K562 (cell line): Measurements from ENCODE around the gene ZNF177. TPM values are rescaled to one million over a fixed set of nuclear protein-coding genes. Genes with fewer than 3 reads are reported as not detected.

Experiments
- ATF1 ChIP-seq, 2 experiments: fragments of 450-650 bp in 1 of 2; IDR thresholded peaks; 2 replicates each; pipeline ENCODE4 v1.6.1; 2016; ENCODE audit warnings: missing compliant biosample characterization in 1 of 2, missing genetic modification characterization in 1 of 2
- E2F6 ChIP-seq, 2 experiments: IDR thresholded peaks; 2 replicates each; pipeline ENCODE4 v1.6.1; 2011; ENCODE audit warnings: borderline replicate concordance in 1 of 2, control low read depth in 1 of 2, low read depth in 1 of 2, low read length in 1 of 2, mild to moderate bottlenecking in 1 of 2, mixed read lengths in 1 of 2, moderate library complexity in 1 of 2; ENCODE audit not compliant: insufficient read depth in 1 of 2, insufficient read length in 1 of 2, poor library complexity in 1 of 2, severe bottlenecking in 1 of 2; ENCODE audit errors: extremely low read depth in 1 of 2
- FOXO4 ChIP-seq: fragments of 450-650 bp; formaldehyde crosslinking; IDR thresholded peaks from 2 replicates; pipeline ENCODE4 v1.4.0; 2020; ENCODE audit warnings: mild to moderate bottlenecking, moderate library complexity
- HDAC2 ChIP-seq: fragments of 450-650 bp; IDR thresholded peaks from 2 replicates; pipeline ENCODE4 v1.6.1; 2016; ENCODE audit warnings: mild to moderate bottlenecking
- HDAC6 ChIP-seq: IDR thresholded peaks from 2 replicates; pipeline ENCODE4 v1.6.1; 2012; ENCODE audit warnings: low read depth, mild to moderate bottlenecking, control low read depth, inconsistent platforms, low read length, moderate library complexity
- HLTF ChIP-seq: fragments of 450-650 bp; IDR thresholded peaks from 2 replicates; pipeline ENCODE4 v1.6.1; 2016
- KAT2B ChIP-seq: IDR thresholded peaks from one replicate; pipeline ENCODE4 v1.6.1; 2012; ENCODE audit warnings: low read depth, mild to moderate bottlenecking, control low read depth, inconsistent platforms, low read length, moderate library complexity
- MIER1 ChIP-seq: fragments of 450-650 bp; IDR thresholded peaks from 2 replicates; pipeline ENCODE4 v1.6.1; 2016; ENCODE audit warnings: antibody characterized with exemption, mild to moderate bottlenecking, low read depth
- MXD1 ChIP-seq: fragments of 250-450 bp; sonication (Bioruptor Pico); IDR thresholded peaks from 2 replicates; pipeline ENCODE4 v1.8.0; 2021; ENCODE audit warnings: borderline replicate concordance, mild to moderate bottlenecking, moderate library complexity; ENCODE audit not compliant: poor library complexity, severe bottlenecking
- NR2C2 ChIP-seq, 2 experiments: fragments of 200-800 bp in 1 of 2; sonication (Bioruptor generic) in 1 of 2; sonication (generic) in 1 of 2; formaldehyde crosslinking in 1 of 2; IDR thresholded peaks; 2 replicates each; pipeline versions ENCODE4 v1.6.1 to v1.8.0; 2016 to 2022; ENCODE audit warnings: mild to moderate bottlenecking in 1 of 2, missing compliant biosample characterization in 1 of 2, missing genetic modification characterization in 1 of 2, missing genetic modification reagents in 1 of 2
- PRMT5 ChIP-seq: sonication (generic); formaldehyde crosslinking; IDR thresholded peaks from 2 replicates; pipeline ENCODE4 v1.5.0; 2020; ENCODE audit warnings: missing genetic modification reagents
- RAD21 ChIP-seq, 2 experiments: fragments of 250-450 bp in 1 of 2; fragments of 450-650 bp in 1 of 2; sonication (Bioruptor Pico) in 1 of 2; formaldehyde crosslinking in 1 of 2; IDR thresholded peaks in 1 of 2; conservative IDR thresholded peaks in 1 of 2; 2 replicates each; pipeline versions ENCODE4 v1.4.0 to v1.8.0; 2020 to 2022; ENCODE audit warnings: mild to moderate bottlenecking in 2 of 2, moderate library complexity in 1 of 2
- STAG1 ChIP-seq: sonication (generic); formaldehyde crosslinking; IDR thresholded peaks from 2 replicates; pipeline ENCODE4 v1.5.0; 2020; ENCODE audit warnings: missing genetic modification reagents, borderline replicate concordance
- SUPT5H ChIP-seq: fragments of 450-650 bp; IDR thresholded peaks from 2 replicates; pipeline ENCODE4 v1.6.1; 2016
- ZBTB1 ChIP-seq: sonication (generic); formaldehyde crosslinking; IDR thresholded peaks from 2 replicates; pipeline ENCODE4 v1.8.1; 2023; ENCODE audit warnings: missing genetic modification reagents, low read depth, mild to moderate bottlenecking, borderline replicate concordance
- ZHX1 ChIP-seq: fragments of 150-350 bp; conservative IDR thresholded peaks from 2 replicates; pipeline ENCODE4 v1.6.1; 2014; ENCODE audit warnings: low read length
- ZNF175 ChIP-seq: fragments of 200-800 bp; sonication (Bioruptor generic); IDR thresholded peaks from 2 replicates; pipeline ENCODE4 v1.6.1; 2016; ENCODE audit warnings: low read depth, mild to moderate bottlenecking, missing genetic modification characterization, missing compliant biosample characterization
- ZNF253 ChIP-seq: fragments of 250-450 bp; sonication (Bioruptor Pico); conservative IDR thresholded peaks from 2 replicates; pipeline ENCODE4 v1.6.1; 2021; ENCODE audit warnings: mild to moderate bottlenecking
- ZNF511 ChIP-seq: sonication (generic); formaldehyde crosslinking; IDR thresholded peaks from 2 replicates; pipeline ENCODE4 v1.8.0; 2022; ENCODE audit warnings: mild to moderate bottlenecking, missing genetic modification reagents
- polyA plus RNA-seq, 8 experiments: library from polyadenylated mRNA; depleted of rRNA in 4 of 8; stranded (reverse) in 5 of 8; unstranded in 3 of 8; fragments of >200 nt; fragmentation: Nextera tagmentation in 2 of 8; fragmentation: Illumina TruSeq in 1 of 8; extraction: Ambion mirVana in 2 of 8; extraction: Trizol in 1 of 8; gene quantifications; 2 replicates each; pipeline versions ENCODE4 v1.2.1 to v1.2.3, GENCODE V29; 2011 to 2014; ENCODE audit warnings: inconsistent platforms in 1 of 8, missing spikeins in 1 of 8
- total RNA-seq, 7 experiments: library from RNA; depleted of rRNA in 6 of 7; stranded (reverse); fragments of >200 nt in 6 of 7; fragmentation: Illumina TruSeq in 2 of 7; extraction: Trizol in 2 of 7; gene quantifications; 2 replicates each; pipeline versions ENCODE4 v1.2.1 to v1.2.3, GENCODE V29; 2011 to 2021; ENCODE audit warnings: low replicate concordance in 1 of 7

Gene ZNF177
- total and polyA plus RNA-seq, 9 of the 15 experiments (the other 6 are each of a cell fraction or from before 2014, with no cell fraction given): 0.25 to 1.8 (median 1.1) TPM

- peak in 1 of 2 experiments; percentile 23 for TF ChIP-seq E2F6 (IDR thresholded peaks at IDR 0.05; ENCODE audit: borderline replicate concordance in 1 of 2, extremely low read depth in 1 of 2, insufficient read depth in 1 of 2, insufficient read length in 1 of 2, low read depth in 1 of 2, low read length in 1 of 2, poor library complexity in 1 of 2, severe bottlenecking in 1 of 2)
- no peak for TF ChIP-seq SUPT5H
- no peak for TF ChIP-seq HDAC6
- no peak for TF ChIP-seq FOXO4 (CRISPR knock-in tag)
- no peak for TF ChIP-seq ZHX1
- TF ChIP-seq NR2C2 (CRISPR knock-in tag; IDR thresholded peaks at IDR 0.05): no peak
- TF ChIP-seq NR2C2 (tag; IDR thresholded peaks at IDR 0.05): peak; percentile 89
- TF ChIP-seq ZNF253 (CRISPR knock-in tag): no peak
- no peak for TF ChIP-seq MXD1 (CRISPR knock-in tag)
- no peak for TF ChIP-seq KAT2B
- TF ChIP-seq HLTF: no peak
- no peak for TF ChIP-seq MIER1
- no peak for TF ChIP-seq HDAC2
- no peak for TF ChIP-seq RAD21 (CRISPR knock-in tag; conservative IDR thresholded peaks at IDR 0.05 in 1 of 2, IDR thresholded peaks at IDR 0.05 in 1 of 2)
- no peak for TF ChIP-seq ATF1 (CRISPR knock-in tag; IDR thresholded peaks at IDR 0.05)
- peak; percentile 43; the same call in 1 of the 2 replicates for TF ChIP-seq ATF1 (tag; IDR thresholded peaks at IDR 0.05)
- TF ChIP-seq PRMT5 (CRISPR knock-in tag): no peak
- no peak for TF ChIP-seq ZBTB1
- TF ChIP-seq ZNF175 (CRISPR knock-in tag): 0 out of 2 replicates have a peak, but pooled peaks have one; percentile 21
- no peak for TF ChIP-seq ZNF511 (CRISPR knock-in tag)
- no peak for TF ChIP-seq STAG1 (CRISPR knock-in tag)
These were observed 39.3 kb upstream of the ZNF177 start (continued) for GRCh38 chr19:9323557-9323918.
